HepG2 (cell line): ENCODE measurements around the gene ZDHHC24. TPM values are rescaled to one million over a fixed set of nuclear protein-coding genes. Genes with fewer than 3 reads are reported as not detected.

Source experiments
- ARNT2 ChIP-seq: sonication (generic); formaldehyde crosslinking; IDR thresholded peaks from 2 replicates; pipeline ENCODE4 v1.8.0; 2022; ENCODE audit warnings: mild to moderate bottlenecking, low read depth, missing genetic modification reagents, moderate library complexity
- EZH2 ChIP-seq: conservative IDR thresholded peaks from 2 replicates; pipeline ENCODE4 v1.6.1; 2012; ENCODE audit warnings: mild to moderate bottlenecking, low read depth, low read length, moderate library complexity
- HNF4A ChIP-seq: sonication (generic); formaldehyde crosslinking; IDR thresholded peaks from 2 replicates; pipeline ENCODE4 v1.4.0; 2020; ENCODE audit warnings: missing genetic modification reagents
- MAFK ChIP-seq, 2 experiments: IDR thresholded peaks in 1 of 2; conservative IDR thresholded peaks in 1 of 2; 2 replicates each; pipeline ENCODE4 v1.6.1; 2011; ENCODE audit warnings: improper control_type of control experiment in 2 of 2, low read length in 2 of 2
- NCOR1 ChIP-seq: fragments of 200-600 bp; sonication (generic); IDR thresholded peaks from 2 replicates; pipeline ENCODE4 v1.7.0; 2017; ENCODE audit warnings: antibody characterized with exemption, low read length, borderline replicate concordance
- TCF7 ChIP-seq: sonication (generic); IDR thresholded peaks from 2 replicates; pipeline ENCODE4 v1.6.1; 2016; ENCODE audit warnings: antibody characterized with exemption, low read depth
- ZBTB20 ChIP-seq: sonication (generic); formaldehyde crosslinking; IDR thresholded peaks from 2 replicates; pipeline ENCODE4 v1.8.1; 2023; ENCODE audit warnings: missing genetic modification reagents, low read depth, mild to moderate bottlenecking, borderline replicate concordance
- ZC3H13 ChIP-seq: sonication (generic); formaldehyde crosslinking; IDR thresholded peaks from 2 replicates; pipeline ENCODE4 v1.8.1; 2023; ENCODE audit warnings: mild to moderate bottlenecking, missing genetic modification reagents, moderate library complexity
- ZNF101 ChIP-seq: sonication (generic); formaldehyde crosslinking; IDR thresholded peaks from 2 replicates; pipeline ENCODE4 v1.4.0; 2020; ENCODE audit warnings: mild to moderate bottlenecking, low read depth, missing genetic modification reagents, borderline replicate concordance
- ZNF547 ChIP-seq: sonication (generic); formaldehyde crosslinking; IDR thresholded peaks from 2 replicates; pipeline ENCODE4 v1.5.1; 2020; ENCODE audit warnings: mild to moderate bottlenecking, missing genetic modification reagents
- ZNF678 ChIP-seq: sonication (generic); formaldehyde crosslinking; IDR thresholded peaks from 2 replicates; pipeline ENCODE4 v1.4.0; 2020; ENCODE audit warnings: mild to moderate bottlenecking, missing genetic modification reagents
- ZNF879 ChIP-seq: sonication (generic); formaldehyde crosslinking; IDR thresholded peaks from 2 replicates; pipeline ENCODE4 v1.8.1; 2023; ENCODE audit warnings: missing genetic modification reagents
- polyA plus RNA-seq, 8 experiments: library from polyadenylated mRNA; depleted of rRNA in 3 of 8; stranded (reverse) in 7 of 8; unstranded in 1 of 8; fragments of >200 nt; fragmentation: Illumina TruSeq in 4 of 8; extraction: Trizol in 4 of 8; gene quantifications; 2 replicates each; pipeline versions ENCODE4 v1.2.1 to v1.2.3, GENCODE V29; 2011 to 2016; ENCODE audit warnings: low read depth in 4 of 8, missing spikeins in 1 of 8, mixed read lengths in 1 of 8; ENCODE audit not compliant: insufficient read depth in 1 of 8
- total RNA-seq, 5 experiments: library from RNA; depleted of rRNA; stranded (reverse); fragments of >200 nt; fragmentation: Illumina TruSeq; extraction: Trizol; gene quantifications; 2 replicates each; pipeline ENCODE4 v1.2.3, GENCODE V29; 2016; ENCODE audit warnings: low read depth in 1 of 5
- TF ChIP-seq, protein P1 (sequence below): IDR thresholded peaks from 2 replicates; pipeline ENCODE4 v1.4.0; 2020; ENCODE audit warnings: mild to moderate bottlenecking, missing genetic modification reagents
- TF ChIP-seq, protein P2 (sequence below): sonication (generic); formaldehyde crosslinking; IDR thresholded peaks from 2 replicates; pipeline ENCODE4 v1.4.0; 2020; ENCODE audit warnings: low read depth, mild to moderate bottlenecking, missing genetic modification reagents
- TF ChIP-seq, protein P3 (sequence below): IDR thresholded peaks from 2 replicates; pipeline ENCODE4 v1.6.1; 2016; ENCODE audit warnings: missing compliant biosample characterization, missing genetic modification reagents, borderline replicate concordance
- TF ChIP-seq, protein P4 (sequence below): IDR thresholded peaks from 2 replicates; pipeline ENCODE4 v1.6.1; 2012; ENCODE audit warnings: inconsistent platforms
- TF ChIP-seq, protein P5 (sequence below): IDR thresholded peaks from 2 replicates; pipeline ENCODE4 v1.6.1; 2012; ENCODE audit warnings: low read depth, low read length, improper control_type of control experiment
- TF ChIP-seq, protein P6 (sequence below): sonication (generic); formaldehyde crosslinking; IDR thresholded peaks from 2 replicates; pipeline ENCODE4 v1.4.0; 2020; ENCODE audit warnings: missing genetic modification reagents; ENCODE audit errors: not compliant biosample characterization

The ZDHHC24 gene
- total and polyA plus RNA-seq, 2 of the 13 experiments (the other 11 are each of a cell fraction or from before 2014, with no cell fraction given), result 4.3 TPM

DNA sequence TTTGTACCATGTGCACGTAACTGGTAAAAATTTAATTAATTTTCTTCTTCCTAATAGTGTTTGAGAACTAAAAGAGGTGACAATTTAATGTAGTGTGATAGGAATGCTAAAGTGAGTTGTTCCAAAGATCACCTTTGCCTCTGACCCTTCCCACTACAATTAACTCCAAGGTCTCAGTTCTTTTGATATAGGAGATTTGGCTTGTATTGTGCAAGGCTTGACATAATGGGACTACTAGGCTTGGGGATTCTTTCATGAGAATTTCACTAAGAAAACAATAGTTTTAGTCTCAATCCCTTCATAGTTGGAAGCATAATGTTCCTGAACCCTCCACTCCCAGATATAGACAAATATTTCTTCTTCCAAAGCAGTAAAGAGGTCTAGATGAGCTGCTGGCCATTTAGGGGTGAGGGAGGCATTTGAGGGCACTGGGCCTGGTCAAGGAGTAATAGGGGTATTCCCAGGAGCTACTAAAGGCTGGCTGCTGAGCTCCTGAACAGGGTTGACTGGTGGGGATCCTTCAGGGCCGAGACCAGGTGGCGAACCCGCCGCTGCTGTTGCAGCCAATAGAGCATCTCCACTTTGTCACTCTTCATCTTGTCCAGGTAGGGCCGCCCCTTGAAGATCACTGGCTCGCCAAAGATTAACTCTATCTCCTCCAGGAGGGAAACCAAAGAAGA, 44.3 kb upstream of the ZDHHC24 start (continued):
- TF ChIP-seq ZNF547, result no peak
- TF ChIP-seq ZC3H13 (CRISPR knock-in tag), result no peak
- no peak for TF ChIP-seq ZNF879 (CRISPR knock-in tag)
- TF ChIP-seq, protein P1, sequence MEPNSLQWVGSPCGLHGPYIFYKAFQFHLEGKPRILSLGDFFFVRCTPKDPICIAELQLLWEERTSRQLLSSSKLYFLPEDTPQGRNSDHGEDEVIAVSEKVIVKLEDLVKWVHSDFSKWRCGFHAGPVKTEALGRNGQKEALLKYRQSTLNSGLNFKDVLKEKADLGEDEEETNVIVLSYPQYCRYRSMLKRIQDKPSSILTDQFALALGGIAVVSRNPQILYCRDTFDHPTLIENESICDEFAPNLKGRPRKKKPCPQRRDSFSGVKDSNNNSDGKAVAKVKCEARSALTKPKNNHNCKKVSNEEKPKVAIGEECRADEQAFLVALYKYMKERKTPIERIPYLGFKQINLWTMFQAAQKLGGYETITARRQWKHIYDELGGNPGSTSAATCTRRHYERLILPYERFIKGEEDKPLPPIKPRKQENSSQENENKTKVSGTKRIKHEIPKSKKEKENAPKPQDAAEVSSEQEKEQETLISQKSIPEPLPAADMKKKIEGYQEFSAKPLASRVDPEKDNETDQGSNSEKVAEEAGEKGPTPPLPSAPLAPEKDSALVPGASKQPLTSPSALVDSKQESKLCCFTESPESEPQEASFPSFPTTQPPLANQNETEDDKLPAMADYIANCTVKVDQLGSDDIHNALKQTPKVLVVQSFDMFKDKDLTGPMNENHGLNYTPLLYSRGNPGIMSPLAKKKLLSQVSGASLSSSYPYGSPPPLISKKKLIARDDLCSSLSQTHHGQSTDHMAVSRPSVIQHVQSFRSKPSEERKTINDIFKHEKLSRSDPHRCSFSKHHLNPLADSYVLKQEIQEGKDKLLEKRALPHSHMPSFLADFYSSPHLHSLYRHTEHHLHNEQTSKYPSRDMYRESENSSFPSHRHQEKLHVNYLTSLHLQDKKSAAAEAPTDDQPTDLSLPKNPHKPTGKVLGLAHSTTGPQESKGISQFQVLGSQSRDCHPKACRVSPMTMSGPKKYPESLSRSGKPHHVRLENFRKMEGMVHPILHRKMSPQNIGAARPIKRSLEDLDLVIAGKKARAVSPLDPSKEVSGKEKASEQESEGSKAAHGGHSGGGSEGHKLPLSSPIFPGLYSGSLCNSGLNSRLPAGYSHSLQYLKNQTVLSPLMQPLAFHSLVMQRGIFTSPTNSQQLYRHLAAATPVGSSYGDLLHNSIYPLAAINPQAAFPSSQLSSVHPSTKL, result peak; percentile 47; the same call in 1 of the 2 replicates
- TF ChIP-seq MAFK (conservative IDR thresholded peaks at IDR 0.05 in 1 of 2, IDR thresholded peaks at IDR 0.05 in 1 of 2; ENCODE audit: low read length in 2 of 2), result no peak
- TF ChIP-seq NCOR1, result peak; percentile 75; the same call in 1 of the 2 replicates
- TF ChIP-seq, protein P2, sequence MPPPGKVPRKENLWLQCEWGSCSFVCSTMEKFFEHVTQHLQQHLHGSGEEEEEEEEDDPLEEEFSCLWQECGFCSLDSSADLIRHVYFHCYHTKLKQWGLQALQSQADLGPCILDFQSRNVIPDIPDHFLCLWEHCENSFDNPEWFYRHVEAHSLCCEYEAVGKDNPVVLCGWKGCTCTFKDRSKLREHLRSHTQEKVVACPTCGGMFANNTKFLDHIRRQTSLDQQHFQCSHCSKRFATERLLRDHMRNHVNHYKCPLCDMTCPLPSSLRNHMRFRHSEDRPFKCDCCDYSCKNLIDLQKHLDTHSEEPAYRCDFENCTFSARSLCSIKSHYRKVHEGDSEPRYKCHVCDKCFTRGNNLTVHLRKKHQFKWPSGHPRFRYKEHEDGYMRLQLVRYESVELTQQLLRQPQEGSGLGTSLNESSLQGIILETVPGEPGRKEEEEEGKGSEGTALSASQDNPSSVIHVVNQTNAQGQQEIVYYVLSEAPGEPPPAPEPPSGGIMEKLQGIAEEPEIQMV (CRISPR knock-in tag), result no peak
- TF ChIP-seq, protein P3, sequence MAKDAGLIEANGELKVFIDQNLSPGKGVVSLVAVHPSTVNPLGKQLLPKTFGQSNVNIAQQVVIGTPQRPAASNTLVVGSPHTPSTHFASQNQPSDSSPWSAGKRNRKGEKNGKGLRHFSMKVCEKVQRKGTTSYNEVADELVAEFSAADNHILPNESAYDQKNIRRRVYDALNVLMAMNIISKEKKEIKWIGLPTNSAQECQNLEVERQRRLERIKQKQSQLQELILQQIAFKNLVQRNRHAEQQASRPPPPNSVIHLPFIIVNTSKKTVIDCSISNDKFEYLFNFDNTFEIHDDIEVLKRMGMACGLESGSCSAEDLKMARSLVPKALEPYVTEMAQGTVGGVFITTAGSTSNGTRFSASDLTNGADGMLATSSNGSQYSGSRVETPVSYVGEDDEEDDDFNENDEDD (CRISPR knock-in tag), result no peak
- TF ChIP-seq, protein P4, sequence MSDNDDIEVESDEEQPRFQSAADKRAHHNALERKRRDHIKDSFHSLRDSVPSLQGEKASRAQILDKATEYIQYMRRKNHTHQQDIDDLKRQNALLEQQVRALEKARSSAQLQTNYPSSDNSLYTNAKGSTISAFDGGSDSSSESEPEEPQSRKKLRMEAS, result no peak
- no peak for TF ChIP-seq ZBTB20
- TF ChIP-seq, protein P5, sequence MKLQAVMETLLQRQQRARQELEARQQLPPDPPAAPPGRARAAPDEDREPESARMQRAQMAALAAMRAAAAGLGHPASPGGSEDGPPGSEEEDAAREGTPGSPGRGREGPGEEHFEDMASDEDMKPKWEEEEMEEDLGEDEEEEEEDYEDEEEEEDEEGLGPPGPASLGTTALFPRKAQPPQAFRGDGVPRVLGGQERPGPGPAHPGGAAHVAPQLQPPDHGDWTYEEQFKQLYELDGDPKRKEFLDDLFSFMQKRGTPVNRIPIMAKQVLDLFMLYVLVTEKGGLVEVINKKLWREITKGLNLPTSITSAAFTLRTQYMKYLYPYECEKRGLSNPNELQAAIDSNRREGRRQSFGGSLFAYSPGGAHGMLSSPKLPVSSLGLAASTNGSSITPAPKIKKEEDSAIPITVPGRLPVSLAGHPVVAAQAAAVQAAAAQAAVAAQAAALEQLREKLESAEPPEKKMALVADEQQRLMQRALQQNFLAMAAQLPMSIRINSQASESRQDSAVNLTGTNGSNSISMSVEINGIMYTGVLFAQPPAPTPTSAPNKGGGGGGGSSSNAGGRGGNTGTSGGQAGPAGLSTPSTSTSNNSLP, result peak; percentile 45; the same call in 1 of the 2 replicates
- TF ChIP-seq ZNF101 (CRISPR knock-in tag), result no peak
- no peak for TF ChIP-seq ARNT2
- no peak for TF ChIP-seq EZH2
- peak; percentile 77 for TF ChIP-seq TCF7
- TF ChIP-seq, protein P6, sequence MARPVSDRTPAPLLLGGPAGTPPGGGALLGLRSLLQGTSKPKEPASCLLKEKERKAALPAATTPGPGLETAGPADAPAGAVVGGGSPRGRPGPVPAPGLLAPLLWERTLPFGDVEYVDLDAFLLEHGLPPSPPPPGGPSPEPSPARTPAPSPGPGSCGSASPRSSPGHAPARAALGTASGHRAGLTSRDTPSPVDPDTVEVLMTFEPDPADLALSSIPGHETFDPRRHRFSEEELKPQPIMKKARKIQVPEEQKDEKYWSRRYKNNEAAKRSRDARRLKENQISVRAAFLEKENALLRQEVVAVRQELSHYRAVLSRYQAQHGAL (CRISPR knock-in tag), result no peak
- TF ChIP-seq ZNF678 (CRISPR knock-in tag), result no peak
- peak; percentile 68 for TF ChIP-seq HNF4A (CRISPR knock-in tag)
